HG03442 (cell line): ENCODE results near the gene CADM1.

Experiments
- ATAC-seq: cut with Tn5 transposase; IDR thresholded peaks from one replicate; pipeline ENCODE4 v1.9.1; 2021; ENCODE audit warnings: mild to moderate bottlenecking, moderate library complexity; ENCODE audit not compliant: unreplicated experiment

Gene CADM1

GRCh38 chr11:115132436-115133228, 371.6 kb downstream of the CADM1 start:
- ATAC-seq, result no peak

- ATAC-seq, result no peak
Measured at GRCh38 chr11:115129473-115130289, 374.5 kb downstream of the CADM1 start.

- no peak for ATAC-seq
Measured at GRCh38 chr11:115128226-115128625, 376.0 kb downstream of the CADM1 start.

GRCh38 chr11:115127790-115128189, 376.4 kb downstream of the CADM1 start:
- ATAC-seq, result no peak

GRCh38 chr11:115126515-115127208, 377.6 kb downstream of the CADM1 start:
- ATAC-seq, result peak; percentile 90

- ATAC-seq, result no peak
Measured at GRCh38 chr11:115126092-115126491, 378.1 kb downstream of the CADM1 start.

- ATAC-seq, result no peak
Measured at GRCh38 chr11:115124786-115125185, 379.4 kb downstream of the CADM1 start.

GRCh38 chr11:115123641-115124040, 380.6 kb downstream of the CADM1 start:
- ATAC-seq, result no peak

- ATAC-seq, result no peak
Measured at GRCh38 chr11:115122274-115122673, 381.9 kb downstream of the CADM1 start.
